GM21825 (cell line): ENCODE results near the gene TSPAN14.

Experiments used
- ATAC-seq: cut with Tn5 transposase; IDR thresholded peaks from one replicate; pipeline ENCODE4 v1.9.1; 2021; ENCODE audit warnings: mild to moderate bottlenecking, moderate library complexity; ENCODE audit not compliant: unreplicated experiment

TSPAN14 gene

GRCh38 chr10:80486785-80487420 is 32.8 kb downstream of the TSPAN14 start:
- ATAC-seq, result no peak

- no peak for ATAC-seq
These were observed 33.3 kb downstream of the TSPAN14 start for GRCh38 chr10:80487421-80487785.

- ATAC-seq, result no peak
These were observed 33.9 kb downstream of the TSPAN14 start for GRCh38 chr10:80487791-80488538.

GRCh38 chr10:80488539-80489066 is 34.5 kb downstream of the TSPAN14 start:
- ATAC-seq, result no peak

- ATAC-seq, result no peak
These were observed 35.4 kb downstream of the TSPAN14 start for GRCh38 chr10:80489371-80490112.

GRCh38 chr10:80491251-80492102 is 37.4 kb downstream of the TSPAN14 start:
- ATAC-seq, result no peak

GRCh38 chr10:80492848-80493521 is 38.9 kb downstream of the TSPAN14 start:
- ATAC-seq, result no peak

- no peak for ATAC-seq
These were observed 39.5 kb downstream of the TSPAN14 start for GRCh38 chr10:80493522-80494051.

- ATAC-seq, result no peak
These were observed 42.6 kb downstream of the TSPAN14 start for GRCh38 chr10:80496555-80497172.

GRCh38 chr10:80497187-80498077 is 43.3 kb downstream of the TSPAN14 start:
- no peak for ATAC-seq

GRCh38 chr10:80498078-80498832 is 44.1 kb downstream of the TSPAN14 start:
- ATAC-seq, result no peak

- no peak for ATAC-seq
These were observed 45.0 kb downstream of the TSPAN14 start for GRCh38 chr10:80498833-80499741.

GRCh38 chr10:80500572-80501380 is 46.7 kb downstream of the TSPAN14 start:
- peak; percentile 68 for ATAC-seq

- ATAC-seq, result no peak
These were observed 47.3 kb downstream of the TSPAN14 start for GRCh38 chr10:80501381-80501912.

- ATAC-seq, result no peak
These were observed 47.9 kb downstream of the TSPAN14 start for GRCh38 chr10:80501913-80502521.
